WTC11 (cell line): ENCODE results near the gene STX19. TPM values are rescaled to one million over a fixed set of nuclear protein-coding genes. Genes with fewer than 3 reads are reported as not detected.

Source experiments
- ATAC-seq: fragments of 200-7000 bp; cut with Tn5 transposase; 2 replicates; pipeline ENCODE4 v1.10.0; 2021; ENCODE audit warnings: mild to moderate bottlenecking, moderate library complexity
- CTCF ChIA-PET: fragments of 300-600 bp; sonication (Branson Sonifier 250); formaldehyde crosslinking; loops from one replicate; lab custom pipeline; 2021; ENCODE audit warnings: antibody characterized with exemption; lab: Charles Lee
- POLR2A ChIA-PET: fragments of 350-600 bp; sonication (Branson Sonifier 250); formaldehyde crosslinking; loops from one replicate; lab custom pipeline; 2021; ENCODE audit warnings: antibody characterized with exemption; lab: Charles Lee
- DNase-seq: peaks from one replicate; pipeline ENCODE4 v3.0.0; 2021; ENCODE audit warnings: low spot score
- H3K27ac Mint-ChIP-seq: 2 replicates; pipeline ENCODE4 v1.8.0; 2021; ENCODE audit warnings: mixed read lengths
- H3K27me3 Mint-ChIP-seq: 2 replicates; pipeline ENCODE4 v1.8.0; 2021; ENCODE audit warnings: low read depth, mild to moderate bottlenecking, moderate library complexity, mixed read lengths
- H3K36me3 Mint-ChIP-seq: 2 replicates; pipeline ENCODE4 v1.8.0; 2021; ENCODE audit warnings: mixed read lengths
- H3K4me1 Mint-ChIP-seq: 2 replicates; pipeline ENCODE4 v1.8.0; 2022; ENCODE audit warnings: mixed read lengths
- H3K4me3 Mint-ChIP-seq: 2 replicates; pipeline ENCODE4 v1.8.0; 2021; ENCODE audit warnings: mild to moderate bottlenecking, moderate library complexity, mixed read lengths
- H3K9me3 Mint-ChIP-seq: 2 replicates; pipeline ENCODE4 v1.8.0; 2021; ENCODE audit warnings: mixed read lengths
- ATF1 ChIP-seq: sonication (generic); formaldehyde crosslinking; IDR thresholded peaks from 2 replicates; pipeline ENCODE4 v1.8.1; 2023; ENCODE audit warnings: mild to moderate bottlenecking, moderate library complexity, missing genetic modification reagents
- CREB1 ChIP-seq: sonication (generic); formaldehyde crosslinking; IDR thresholded peaks from 2 replicates; pipeline ENCODE4 v1.8.0; 2023; ENCODE audit warnings: mild to moderate bottlenecking, missing genetic modification reagents
- E2F1 ChIP-seq: sonication (generic); formaldehyde crosslinking; IDR thresholded peaks from 2 replicates; pipeline ENCODE4 v1.8.0; 2022; ENCODE audit warnings: mild to moderate bottlenecking, missing genetic modification reagents
- EMX1 ChIP-seq: fragments of 250-450 bp; sonication (Bioruptor Pico); IDR thresholded peaks from 2 replicates; pipeline ENCODE4 v1.8.0; 2021; ENCODE audit warnings: mild to moderate bottlenecking
- ERG ChIP-seq: fragments of 250-450 bp; sonication (Bioruptor Pico); IDR thresholded peaks from 2 replicates; pipeline ENCODE4 v1.8.0; 2021; ENCODE audit warnings: mild to moderate bottlenecking
- ETV6 ChIP-seq: sonication (generic); formaldehyde crosslinking; IDR thresholded peaks from 2 replicates; pipeline ENCODE4 v1.8.1; 2022; ENCODE audit warnings: mild to moderate bottlenecking, missing genetic modification reagents
- FOXJ3 ChIP-seq: sonication (generic); formaldehyde crosslinking; IDR thresholded peaks from 2 replicates; pipeline ENCODE4 v1.9.0; 2021; ENCODE audit warnings: missing genetic modification reagents, mild to moderate bottlenecking, borderline replicate concordance
- GTF2I ChIP-seq: fragments of 250-450 bp; sonication (Bioruptor Pico); conservative IDR thresholded peaks from 2 replicates; pipeline ENCODE4 v1.4.0; 2021; ENCODE audit warnings: mild to moderate bottlenecking
- NR1H2 ChIP-seq: sonication (generic); formaldehyde crosslinking; IDR thresholded peaks from 2 replicates; pipeline ENCODE4 v1.9.0; 2021; ENCODE audit warnings: mild to moderate bottlenecking, moderate library complexity, missing genetic modification reagents
- NR2C2 ChIP-seq: sonication (generic); formaldehyde crosslinking; IDR thresholded peaks from 2 replicates; pipeline ENCODE4 v1.8.0; 2022; ENCODE audit warnings: mild to moderate bottlenecking, missing genetic modification reagents
- SMAD4 ChIP-seq: sonication (generic); formaldehyde crosslinking; IDR thresholded peaks from 2 replicates; pipeline ENCODE4 v1.8.0; 2022; ENCODE audit warnings: mild to moderate bottlenecking, missing genetic modification reagents
- SOX15 ChIP-seq: fragments of 250-450 bp; sonication (Bioruptor Pico); IDR thresholded peaks from 2 replicates; pipeline ENCODE4 v1.9.0; 2021; ENCODE audit warnings: mild to moderate bottlenecking
- TEAD1 ChIP-seq: sonication (generic); formaldehyde crosslinking; IDR thresholded peaks from 2 replicates; pipeline ENCODE4 v1.8.0; 2022; ENCODE audit warnings: mild to moderate bottlenecking, missing genetic modification reagents
- ZBTB21 ChIP-seq: sonication (generic); formaldehyde crosslinking; IDR thresholded peaks from 2 replicates; pipeline ENCODE4 v1.8.1; 2023; ENCODE audit warnings: mild to moderate bottlenecking, missing genetic modification reagents, borderline replicate concordance
- ZBTB43 ChIP-seq: sonication (generic); formaldehyde crosslinking; IDR thresholded peaks from 2 replicates; pipeline ENCODE4 v1.8.1; 2023; ENCODE audit warnings: mild to moderate bottlenecking, missing genetic modification reagents
- ZMAT4 ChIP-seq: fragments of 250-450 bp; sonication (Bioruptor Pico); IDR thresholded peaks from 2 replicates; pipeline ENCODE4 v1.9.0; 2021; ENCODE audit warnings: mild to moderate bottlenecking
- ZNF263 ChIP-seq: sonication (generic); formaldehyde crosslinking; IDR thresholded peaks from 2 replicates; pipeline ENCODE4 v1.8.1; 2022; ENCODE audit warnings: low read depth, mild to moderate bottlenecking, moderate library complexity, missing genetic modification reagents
- ZNF423 ChIP-seq: fragments of 250-450 bp; sonication (Bioruptor Pico); IDR thresholded peaks from 2 replicates; pipeline ENCODE4 v2.1.2; 2022; ENCODE audit warnings: mild to moderate bottlenecking, moderate library complexity
- ZNF671 ChIP-seq: fragments of 250-450 bp; sonication (Bioruptor Pico); IDR thresholded peaks from 2 replicates; pipeline ENCODE4 v1.8.0; 2021; ENCODE audit warnings: mild to moderate bottlenecking
- total RNA-seq: library from RNA; stranded (reverse); gene quantifications from 3 replicates; pipeline ENCODE4 v1.2.3, GENCODE V29; 2021
- TF ChIP-seq, protein P1 (sequence below): sonication (generic); formaldehyde crosslinking; IDR thresholded peaks from 2 replicates; pipeline ENCODE4 v1.8.1; 2023; ENCODE audit warnings: mild to moderate bottlenecking, missing genetic modification reagents
- TF ChIP-seq, protein P2 (sequence below): sonication (generic); formaldehyde crosslinking; conservative IDR thresholded peaks from 2 replicates; pipeline ENCODE4 v1.8.1; 2022; ENCODE audit warnings: mild to moderate bottlenecking, missing genetic modification reagents

The STX19 gene
- total RNA-seq, 1 experiment from 2014 or later, result not detected

GRCh38 chr3:94069194-94069813, 40.9 kb upstream of the STX19 start (continued):
- TF ChIP-seq ZNF263 (CRISPR knock-in tag) (no peak), ATF1 (CRISPR knock-in tag) (no peak), EMX1 (CRISPR knock-in tag) (no peak), GTF2I (CRISPR knock-in tag) (no peak), SMAD4 (CRISPR knock-in tag) (no peak), ZNF423 (CRISPR knock-in tag) (no peak), ETV6 (CRISPR knock-in tag) (no peak), NR1H2 (CRISPR knock-in tag) (no peak), ERG (no peak)
- TF ChIP-seq, protein P1, sequence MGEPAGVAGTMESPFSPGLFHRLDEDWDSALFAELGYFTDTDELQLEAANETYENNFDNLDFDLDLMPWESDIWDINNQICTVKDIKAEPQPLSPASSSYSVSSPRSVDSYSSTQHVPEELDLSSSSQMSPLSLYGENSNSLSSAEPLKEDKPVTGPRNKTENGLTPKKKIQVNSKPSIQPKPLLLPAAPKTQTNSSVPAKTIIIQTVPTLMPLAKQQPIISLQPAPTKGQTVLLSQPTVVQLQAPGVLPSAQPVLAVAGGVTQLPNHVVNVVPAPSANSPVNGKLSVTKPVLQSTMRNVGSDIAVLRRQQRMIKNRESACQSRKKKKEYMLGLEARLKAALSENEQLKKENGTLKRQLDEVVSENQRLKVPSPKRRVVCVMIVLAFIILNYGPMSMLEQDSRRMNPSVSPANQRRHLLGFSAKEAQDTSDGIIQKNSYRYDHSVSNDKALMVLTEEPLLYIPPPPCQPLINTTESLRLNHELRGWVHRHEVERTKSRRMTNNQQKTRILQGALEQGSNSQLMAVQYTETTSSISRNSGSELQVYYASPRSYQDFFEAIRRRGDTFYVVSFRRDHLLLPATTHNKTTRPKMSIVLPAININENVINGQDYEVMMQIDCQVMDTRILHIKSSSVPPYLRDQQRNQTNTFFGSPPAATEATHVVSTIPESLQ (CRISPR knock-in tag), result no peak

GRCh38 chr3:94066506-94067500, 38.4 kb upstream of the STX19 start:
- no peak overlapping the region for H3K4me3 Mint-ChIP-seq
- no peak for ATAC-seq

DNA sequence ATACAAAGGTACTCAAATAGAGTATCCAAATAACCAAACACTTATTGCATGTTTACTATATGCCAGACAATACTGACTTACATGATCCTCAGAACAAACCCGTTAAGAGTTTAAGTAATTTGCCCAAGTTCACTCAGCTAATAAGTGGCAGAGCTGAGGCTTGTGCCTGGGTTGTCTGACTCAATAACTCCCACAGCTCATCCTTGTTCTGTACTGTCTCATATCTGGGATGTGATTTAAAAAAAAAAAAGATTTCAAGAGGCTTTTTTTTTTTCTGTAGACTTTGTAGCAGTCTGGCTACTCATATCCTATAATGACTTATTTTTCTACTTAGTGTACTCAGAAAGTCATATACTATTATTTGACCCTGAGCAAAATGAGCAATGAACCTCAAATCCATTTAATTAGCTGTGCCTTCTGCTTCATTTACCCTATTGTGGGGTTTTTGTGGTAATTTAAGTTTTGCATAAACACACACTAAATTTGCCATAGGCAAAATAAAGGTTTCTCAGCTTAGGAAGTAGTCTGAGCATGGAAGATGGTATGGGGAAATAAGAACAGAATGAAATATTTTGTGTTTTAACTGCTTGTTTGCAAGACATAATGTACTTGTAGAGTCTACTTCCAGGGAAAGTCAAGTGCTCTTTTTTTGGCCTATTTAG, 37.6 kb upstream of the STX19 start:
- no peaks in the 10 kb centered on the region for H3K9me3 Mint-ChIP-seq

More at GRCh38 chr3:94066506-94067500, 38.4 kb upstream of the STX19 start:
- peaks cover 2% of the 10 kb centered on the region; the same call in 1 of the 2 replicates for H3K36me3 Mint-ChIP-seq
- H3K27ac Mint-ChIP-seq, result no peak overlapping the region
- DNase-seq, result no peak
- ChIA-PET CTCF (no interaction called here), POLR2A (no interaction called here)
- peaks cover 11% of the 10 kb centered on the region for H3K4me1 Mint-ChIP-seq
- no peaks in the 10 kb centered on the region for H3K9me3 Mint-ChIP-seq
- TF ChIP-seq, protein P2, sequence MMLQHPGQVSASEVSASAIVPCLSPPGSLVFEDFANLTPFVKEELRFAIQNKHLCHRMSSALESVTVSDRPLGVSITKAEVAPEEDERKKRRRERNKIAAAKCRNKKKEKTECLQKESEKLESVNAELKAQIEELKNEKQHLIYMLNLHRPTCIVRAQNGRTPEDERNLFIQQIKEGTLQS (CRISPR knock-in tag), result no peak
- TF ChIP-seq ZBTB21 (CRISPR knock-in tag), result no peak
- no peak for TF ChIP-seq EMX1 (CRISPR knock-in tag)
- TF ChIP-seq FOXJ3 (CRISPR knock-in tag), result no peak
- TF ChIP-seq SOX15 (CRISPR knock-in tag), result no peak
- TF ChIP-seq CREB1 (CRISPR knock-in tag), result no peak
- TF ChIP-seq TEAD1 (CRISPR knock-in tag), result no peak
- TF ChIP-seq NR2C2 (CRISPR knock-in tag), result no peak
- H3K27me3 Mint-ChIP-seq, result no peaks in the 10 kb centered on the region

More for the DNA sequence above, 37.6 kb upstream of the STX19 start:
- H3K27ac Mint-ChIP-seq, result no peak overlapping the region
- peaks cover 11% of the 10 kb centered on the region for H3K4me1 Mint-ChIP-seq
- CTCF ChIA-PET, result no interaction called here
- no peak for ATAC-seq
- TF ChIP-seq E2F1 (CRISPR knock-in tag), result no peak
- TF ChIP-seq ZMAT4 (CRISPR knock-in tag), result no peak
- TF ChIP-seq ZNF671 (CRISPR knock-in tag), result no peak
- TF ChIP-seq ZBTB43 (CRISPR knock-in tag), result no peak
- TF ChIP-seq, all 79 proteins: peak for 0
- no peak for DNase-seq
- POLR2A ChIA-PET, result no interaction called here
- no peaks in the 10 kb centered on the region for H3K27me3 Mint-ChIP-seq
- peaks cover 2% of the 10 kb centered on the region; the same call in 1 of the 2 replicates for H3K36me3 Mint-ChIP-seq
- H3K4me3 Mint-ChIP-seq, result no peak overlapping the region
